Thyroid gland (tissue), 4 donors: Measurements from ENCODE around the gene GATA3.

ENCODE experiments used
- POLR2A ChIP-seq, 2 donors: fragments of 450-650 bp; IDR thresholded peaks; one replicate each; pipeline ENCODE4 v1.6.1; 2017; ENCODE audit warnings: antibody characterized with exemption in 2 of 2, mild to moderate bottlenecking in 2 of 2, moderate library complexity in 1 of 2
- TF ChIP-seq, protein P1 (sequence below), 6 experiments: fragments of 200-600 bp in 3 of 6; fragments of 450-650 bp in 3 of 6; sonication (generic) in 3 of 6; IDR thresholded peaks; one replicate each; pipeline ENCODE4 v1.5.1; 2016 to 2019; ENCODE audit warnings: antibody characterized with exemption in 6 of 6, mild to moderate bottlenecking in 2 of 6, inconsistent platforms in 1 of 6, moderate library complexity in 1 of 6

- TF ChIP-seq, protein P1, sequence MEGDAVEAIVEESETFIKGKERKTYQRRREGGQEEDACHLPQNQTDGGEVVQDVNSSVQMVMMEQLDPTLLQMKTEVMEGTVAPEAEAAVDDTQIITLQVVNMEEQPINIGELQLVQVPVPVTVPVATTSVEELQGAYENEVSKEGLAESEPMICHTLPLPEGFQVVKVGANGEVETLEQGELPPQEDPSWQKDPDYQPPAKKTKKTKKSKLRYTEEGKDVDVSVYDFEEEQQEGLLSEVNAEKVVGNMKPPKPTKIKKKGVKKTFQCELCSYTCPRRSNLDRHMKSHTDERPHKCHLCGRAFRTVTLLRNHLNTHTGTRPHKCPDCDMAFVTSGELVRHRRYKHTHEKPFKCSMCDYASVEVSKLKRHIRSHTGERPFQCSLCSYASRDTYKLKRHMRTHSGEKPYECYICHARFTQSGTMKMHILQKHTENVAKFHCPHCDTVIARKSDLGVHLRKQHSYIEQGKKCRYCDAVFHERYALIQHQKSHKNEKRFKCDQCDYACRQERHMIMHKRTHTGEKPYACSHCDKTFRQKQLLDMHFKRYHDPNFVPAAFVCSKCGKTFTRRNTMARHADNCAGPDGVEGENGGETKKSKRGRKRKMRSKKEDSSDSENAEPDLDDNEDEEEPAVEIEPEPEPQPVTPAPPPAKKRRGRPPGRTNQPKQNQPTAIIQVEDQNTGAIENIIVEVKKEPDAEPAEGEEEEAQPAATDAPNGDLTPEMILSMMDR (IDR thresholded peaks at IDR 0.05): no peak
- no peak for TF ChIP-seq POLR2A (IDR thresholded peaks at IDR 0.05)
Measured at GRCh38 chr10:8074881-8075280, 20.4 kb downstream of the GATA3 start.
